GM18870 (cell line): ENCODE results near the gene DIAPH3.
"Not testable (repeated sequence)": the region's sequence is repeated elsewhere in the genome, so short reads cannot be mapped to it uniquely, and the experiment has no call there.

Experiments
- ATAC-seq: cut with Tn5 transposase; IDR thresholded peaks from one replicate; pipeline ENCODE4 v1.9.1; 2021; ENCODE audit warnings: moderate library complexity; ENCODE audit not compliant: unreplicated experiment

DIAPH3 gene, protein sequence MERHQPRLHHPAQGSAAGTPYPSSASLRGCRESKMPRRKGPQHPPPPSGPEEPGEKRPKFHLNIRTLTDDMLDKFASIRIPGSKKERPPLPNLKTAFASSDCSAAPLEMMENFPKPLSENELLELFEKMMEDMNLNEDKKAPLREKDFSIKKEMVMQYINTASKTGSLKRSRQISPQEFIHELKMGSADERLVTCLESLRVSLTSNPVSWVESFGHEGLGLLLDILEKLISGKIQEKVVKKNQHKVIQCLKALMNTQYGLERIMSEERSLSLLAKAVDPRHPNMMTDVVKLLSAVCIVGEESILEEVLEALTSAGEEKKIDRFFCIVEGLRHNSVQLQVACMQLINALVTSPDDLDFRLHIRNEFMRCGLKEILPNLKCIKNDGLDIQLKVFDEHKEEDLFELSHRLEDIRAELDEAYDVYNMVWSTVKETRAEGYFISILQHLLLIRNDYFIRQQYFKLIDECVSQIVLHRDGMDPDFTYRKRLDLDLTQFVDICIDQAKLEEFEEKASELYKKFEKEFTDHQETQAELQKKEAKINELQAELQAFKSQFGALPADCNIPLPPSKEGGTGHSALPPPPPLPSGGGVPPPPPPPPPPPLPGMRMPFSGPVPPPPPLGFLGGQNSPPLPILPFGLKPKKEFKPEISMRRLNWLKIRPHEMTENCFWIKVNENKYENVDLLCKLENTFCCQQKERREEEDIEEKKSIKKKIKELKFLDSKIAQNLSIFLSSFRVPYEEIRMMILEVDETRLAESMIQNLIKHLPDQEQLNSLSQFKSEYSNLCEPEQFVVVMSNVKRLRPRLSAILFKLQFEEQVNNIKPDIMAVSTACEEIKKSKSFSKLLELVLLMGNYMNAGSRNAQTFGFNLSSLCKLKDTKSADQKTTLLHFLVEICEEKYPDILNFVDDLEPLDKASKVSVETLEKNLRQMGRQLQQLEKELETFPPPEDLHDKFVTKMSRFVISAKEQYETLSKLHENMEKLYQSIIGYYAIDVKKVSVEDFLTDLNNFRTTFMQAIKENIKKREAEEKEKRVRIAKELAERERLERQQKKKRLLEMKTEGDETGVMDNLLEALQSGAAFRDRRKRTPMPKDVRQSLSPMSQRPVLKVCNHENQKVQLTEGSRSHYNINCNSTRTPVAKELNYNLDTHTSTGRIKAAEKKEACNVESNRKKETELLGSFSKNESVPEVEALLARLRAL

DNA sequence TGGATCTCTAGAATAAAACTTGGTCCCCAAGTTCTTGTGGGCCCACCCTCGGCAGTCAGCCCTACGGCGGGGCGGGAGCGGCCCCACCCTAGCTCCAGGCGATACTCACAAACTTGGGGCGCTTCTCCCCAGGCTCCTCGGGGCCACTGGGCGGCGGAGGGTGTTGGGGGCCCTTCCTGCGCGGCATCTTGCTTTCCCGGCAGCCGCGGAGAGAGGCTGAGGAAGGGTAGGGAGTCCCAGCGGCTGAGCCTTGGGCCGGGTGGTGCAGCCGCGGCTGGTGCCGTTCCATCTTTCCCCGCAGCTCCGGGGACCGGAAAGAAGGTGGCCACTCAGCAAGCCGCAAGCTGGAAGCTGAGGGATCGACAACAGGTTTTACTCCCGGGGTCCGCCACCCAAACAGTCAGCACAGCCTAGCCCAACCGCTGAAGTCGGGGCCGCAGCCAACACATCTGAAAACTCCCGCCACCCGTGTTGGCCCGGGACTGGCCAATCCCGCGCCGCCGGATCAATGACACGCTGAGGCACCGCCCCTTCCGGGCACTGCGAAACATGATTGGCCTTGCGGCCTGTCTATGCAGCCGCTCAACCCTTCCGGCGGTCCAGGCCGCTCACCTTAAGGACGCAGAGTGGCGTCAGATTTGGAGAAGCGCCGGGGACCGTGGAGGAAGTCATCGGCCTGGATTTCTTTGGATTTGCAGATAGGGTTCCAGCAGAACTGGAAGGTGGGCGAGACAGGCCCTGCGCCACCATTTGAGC lies at the start of gene DIAPH3:
TSS of gene DIAPH3 (minus strand) at position 451 of the 756 bp plus-strand sequence. CDS start at position 289, 162 bp downstream.
- ATAC-seq, result peak; percentile 97

DNA sequence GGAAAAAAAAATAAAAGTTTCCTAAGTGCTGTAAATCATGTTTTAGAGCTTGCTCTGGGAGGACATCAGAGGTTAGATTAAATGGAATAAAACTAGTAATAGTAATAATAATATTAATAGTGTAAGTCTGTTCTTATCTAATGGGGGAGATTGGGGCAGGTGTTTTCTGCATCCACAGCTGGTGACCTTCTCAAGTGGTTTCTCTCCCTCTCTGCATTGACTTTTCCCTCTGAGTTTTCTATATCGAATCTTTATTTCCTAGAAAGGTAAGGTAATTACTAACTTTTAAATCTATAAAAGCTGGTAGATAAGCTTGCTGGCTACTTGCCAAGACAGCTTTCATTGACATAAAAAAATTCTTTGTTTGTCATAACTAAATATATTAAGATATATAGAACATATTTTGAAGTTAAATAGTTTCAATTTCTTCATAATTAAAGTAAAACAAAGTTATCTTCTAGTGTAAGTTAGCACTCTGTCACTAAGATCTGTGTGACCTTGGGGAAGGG lies 49.6 kb upstream of the DIAPH3 start:
- ATAC-seq, result no peak

DNA sequence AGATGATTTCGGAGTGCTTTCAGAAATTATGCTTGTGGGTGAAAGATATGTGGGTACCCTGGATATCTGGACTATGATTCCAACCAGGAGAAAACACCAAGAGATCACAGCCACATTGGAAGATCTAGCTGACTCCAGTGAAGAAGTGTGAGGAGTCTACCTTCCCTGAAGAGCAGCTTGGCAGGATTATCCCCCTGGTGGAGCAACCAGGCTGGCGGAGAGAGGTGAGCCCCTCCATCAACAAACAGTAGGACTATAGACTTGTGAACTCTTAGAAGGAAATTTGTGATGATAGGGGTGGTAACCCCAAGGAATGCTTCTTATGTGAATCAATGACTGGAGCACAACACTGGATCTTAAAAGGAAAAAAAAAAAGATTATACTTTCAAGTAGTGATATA lies 47.8 kb upstream of the DIAPH3 start:
- no peak for ATAC-seq

DNA sequence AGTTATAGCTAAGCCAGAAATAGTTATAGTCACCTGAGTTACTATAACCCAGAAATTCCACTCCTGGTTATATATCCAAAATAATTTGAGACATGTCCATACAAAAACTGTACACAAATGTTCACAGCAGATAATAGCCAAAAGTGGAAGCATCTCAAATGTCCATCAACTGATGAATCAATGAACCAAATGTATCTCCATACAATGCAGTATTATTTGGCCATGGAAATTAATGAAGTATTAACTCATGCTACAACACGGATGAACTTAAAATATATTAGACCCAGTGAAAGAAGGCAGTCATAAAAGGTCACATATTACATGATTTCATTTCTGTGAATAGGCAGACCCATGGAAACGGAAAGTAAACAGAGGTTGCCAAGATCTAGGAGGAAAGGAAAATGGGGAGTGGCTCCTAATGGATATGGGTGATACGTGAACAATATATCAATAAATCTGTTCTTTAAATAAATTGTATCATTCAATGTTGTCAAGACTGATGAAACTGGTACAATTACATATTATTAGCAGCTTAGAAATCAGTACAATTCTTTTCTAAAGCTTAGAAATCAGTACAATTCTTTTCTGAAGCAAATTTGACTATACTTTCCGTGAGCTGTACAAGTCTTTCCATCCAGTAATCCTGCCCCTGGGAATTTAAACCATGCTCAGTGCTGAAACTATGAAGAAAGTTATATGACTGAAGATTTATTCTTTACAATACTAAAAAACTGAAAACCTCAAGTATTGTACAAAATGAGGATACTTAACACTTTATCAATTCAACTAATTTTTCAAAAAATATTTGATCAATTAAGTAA lies 47.0 kb upstream of the DIAPH3 start:
- ATAC-seq, result no peak

DNA sequence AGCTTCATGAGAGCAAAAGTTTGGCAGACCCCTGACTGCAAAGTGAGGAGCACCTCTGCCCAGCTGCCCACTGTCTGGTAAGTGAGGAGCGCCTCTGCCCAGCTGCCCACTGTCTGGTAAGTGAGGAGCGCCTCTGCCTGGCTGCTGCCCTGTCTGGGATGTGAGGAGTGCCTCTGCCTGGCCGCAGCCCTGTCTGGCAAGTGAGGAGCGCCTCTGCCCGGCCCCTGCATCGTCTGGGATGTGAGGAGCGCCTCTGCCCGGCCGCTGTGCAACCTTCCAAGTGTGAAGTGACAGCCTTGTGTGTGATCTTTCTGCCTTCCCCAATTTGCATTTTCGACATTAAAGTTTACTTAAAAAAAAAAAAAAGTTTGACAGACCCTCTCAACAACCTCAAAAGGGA lies 41.8 kb upstream of the DIAPH3 start:
- ATAC-seq, result not testable (repeated sequence)

DNA sequence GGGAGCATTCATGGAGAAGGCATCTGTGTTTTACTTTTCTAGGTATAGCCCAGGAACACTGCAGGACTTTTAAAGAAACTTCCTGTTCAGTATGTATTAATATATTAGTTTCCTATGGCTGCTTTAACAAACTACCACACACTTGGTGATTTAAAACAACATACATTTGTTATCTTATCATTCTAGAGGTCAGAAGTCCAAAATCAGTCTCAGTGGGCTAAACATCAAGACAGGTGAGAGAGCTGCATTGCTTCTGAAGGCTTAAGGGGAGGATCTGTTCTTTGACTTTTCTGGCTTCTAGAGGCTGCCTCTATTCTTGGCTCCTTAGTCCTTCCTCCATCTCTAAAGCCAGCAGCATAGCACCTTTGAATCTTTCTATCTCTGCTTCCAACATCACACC lies 37.6 kb upstream of the DIAPH3 start:
- no peak for ATAC-seq

DNA sequence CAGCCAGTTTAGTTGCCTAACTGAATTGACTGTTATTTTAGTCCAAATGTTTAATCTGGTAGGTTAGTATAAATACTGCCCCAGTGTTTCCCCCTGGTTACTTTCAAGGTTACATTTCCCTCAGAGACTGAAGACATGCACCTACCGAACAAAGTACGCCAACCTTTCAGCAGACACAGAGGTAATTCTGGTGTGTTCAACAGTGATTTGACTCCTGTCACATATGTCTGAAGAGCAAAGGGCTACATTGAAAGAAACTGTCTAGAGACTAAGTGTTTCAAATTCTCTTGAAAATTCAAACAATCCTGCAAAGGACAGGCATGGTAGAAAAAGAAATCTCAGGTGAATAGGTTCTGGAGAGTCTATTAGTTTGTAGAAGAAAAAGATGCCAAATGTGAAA lies 32.2 kb upstream of the DIAPH3 start:
- ATAC-seq, result not testable (repeated sequence)

DNA sequence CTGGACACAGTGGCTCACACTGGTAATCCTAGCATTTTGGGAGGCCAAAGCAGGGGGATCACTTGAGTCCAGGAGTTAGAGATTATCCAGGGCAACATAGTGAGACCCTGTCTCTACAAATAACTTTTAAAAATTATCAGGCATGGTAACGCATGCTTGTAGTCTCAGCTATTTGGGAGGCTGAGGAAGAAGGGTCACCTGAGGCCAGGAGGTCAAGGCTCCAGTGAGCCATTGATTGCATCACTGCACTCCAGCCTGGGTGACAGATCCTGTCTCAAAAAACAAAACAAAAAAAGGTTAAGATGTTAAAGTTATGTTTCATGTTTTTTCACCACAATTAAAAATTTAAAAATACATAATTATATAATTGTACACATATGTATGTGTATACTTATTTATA lies 19.2 kb upstream of the DIAPH3 start:
- no peak for ATAC-seq

DNA sequence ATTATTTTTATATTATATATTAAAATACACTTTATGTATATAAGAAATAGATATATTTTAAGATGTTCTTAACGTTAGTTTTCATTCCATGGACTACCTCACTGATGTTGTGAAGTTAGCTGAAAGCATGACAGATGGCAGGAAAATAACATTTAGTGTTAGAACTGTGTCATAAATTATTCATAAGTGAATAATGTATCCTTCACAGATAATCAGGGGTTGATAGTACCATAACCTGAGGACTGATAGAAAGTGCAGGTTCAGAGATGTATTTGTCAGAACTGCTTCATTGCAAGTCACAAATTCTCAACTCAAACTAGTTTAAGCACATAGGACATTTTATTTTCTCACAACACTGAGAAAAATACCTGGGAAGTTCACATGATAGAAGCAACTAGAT lies 14.6 kb upstream of the DIAPH3 start:
- ATAC-seq, result no peak

DNA sequence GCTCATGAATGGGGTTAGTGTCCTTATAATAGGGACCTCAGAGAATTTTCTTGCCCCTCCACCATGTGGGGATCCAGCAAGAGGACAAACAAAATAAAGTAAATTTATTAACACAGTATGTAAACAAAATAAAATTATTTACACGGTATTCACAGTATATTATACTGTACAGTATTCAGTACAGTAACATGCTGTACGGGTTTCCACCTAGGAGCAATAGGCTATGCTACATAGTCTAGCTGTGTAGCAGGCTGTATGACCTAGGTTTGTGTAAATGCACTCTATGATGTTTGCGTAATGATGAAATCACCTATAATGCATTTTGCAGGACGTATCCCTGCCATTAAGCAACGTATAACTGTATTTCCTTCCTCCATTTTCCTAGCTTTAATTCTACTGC lies 11.8 kb upstream of the DIAPH3 start:
- no peak for ATAC-seq

DNA sequence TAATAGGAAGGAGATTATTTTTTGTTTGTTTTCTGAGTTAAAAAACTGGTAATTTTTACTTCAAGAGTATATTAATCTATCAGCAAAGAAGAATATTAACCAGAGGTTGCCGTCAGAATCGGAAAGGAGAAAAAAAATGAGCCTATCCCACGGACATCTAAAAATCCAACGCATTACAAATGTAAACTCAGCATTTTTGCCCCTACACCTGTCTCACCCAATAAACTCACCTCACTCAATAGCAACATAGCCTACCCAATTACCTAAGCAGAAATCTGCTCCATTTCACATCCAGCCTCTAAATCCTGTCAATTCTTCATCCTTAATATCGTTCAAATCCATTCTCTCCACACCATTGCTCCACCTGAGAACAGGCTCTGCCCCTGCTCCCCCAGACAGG lies 10.4 kb upstream of the DIAPH3 start:
- no peak for ATAC-seq

DNA sequence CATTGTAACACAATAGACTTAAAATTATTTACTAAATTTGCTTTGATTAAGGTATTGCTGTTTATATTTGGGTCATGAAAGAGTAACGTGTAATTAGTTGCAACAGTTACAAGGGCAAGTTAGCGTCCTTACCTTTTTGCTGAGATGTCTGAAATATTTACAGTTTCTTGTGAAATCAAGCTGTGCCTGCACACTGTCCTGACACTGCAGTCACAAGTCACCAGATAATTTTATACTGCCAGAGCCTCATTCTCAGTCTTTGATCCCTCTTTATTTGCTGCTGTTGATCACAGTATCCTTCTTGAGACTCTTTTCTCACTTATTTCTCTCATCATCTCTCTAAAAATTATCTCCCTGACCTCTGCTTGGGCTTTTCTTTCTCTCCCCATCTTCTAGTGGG lies 8.4 kb upstream of the DIAPH3 start:
- no peak for ATAC-seq

DNA sequence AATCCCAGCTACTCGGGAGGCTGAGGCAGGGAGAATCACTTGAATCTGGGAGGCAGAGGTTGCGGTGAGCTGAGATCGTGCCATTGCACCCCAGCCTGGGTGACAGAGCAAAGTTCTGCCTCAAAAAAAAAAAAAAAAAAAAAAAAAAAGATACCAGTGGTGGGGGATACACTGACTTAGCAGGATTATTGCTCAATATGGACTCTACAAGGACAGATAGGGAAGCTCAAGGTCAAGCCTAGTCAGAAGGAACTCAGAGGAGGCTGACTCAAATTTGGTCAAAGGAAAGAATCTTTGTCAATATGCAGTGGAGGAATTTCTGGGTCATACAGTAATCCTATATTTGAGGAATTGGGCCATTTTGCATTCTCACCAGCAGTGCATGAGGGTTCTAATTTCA lies 6.7 kb upstream of the DIAPH3 start:
- no peak for ATAC-seq

DNA sequence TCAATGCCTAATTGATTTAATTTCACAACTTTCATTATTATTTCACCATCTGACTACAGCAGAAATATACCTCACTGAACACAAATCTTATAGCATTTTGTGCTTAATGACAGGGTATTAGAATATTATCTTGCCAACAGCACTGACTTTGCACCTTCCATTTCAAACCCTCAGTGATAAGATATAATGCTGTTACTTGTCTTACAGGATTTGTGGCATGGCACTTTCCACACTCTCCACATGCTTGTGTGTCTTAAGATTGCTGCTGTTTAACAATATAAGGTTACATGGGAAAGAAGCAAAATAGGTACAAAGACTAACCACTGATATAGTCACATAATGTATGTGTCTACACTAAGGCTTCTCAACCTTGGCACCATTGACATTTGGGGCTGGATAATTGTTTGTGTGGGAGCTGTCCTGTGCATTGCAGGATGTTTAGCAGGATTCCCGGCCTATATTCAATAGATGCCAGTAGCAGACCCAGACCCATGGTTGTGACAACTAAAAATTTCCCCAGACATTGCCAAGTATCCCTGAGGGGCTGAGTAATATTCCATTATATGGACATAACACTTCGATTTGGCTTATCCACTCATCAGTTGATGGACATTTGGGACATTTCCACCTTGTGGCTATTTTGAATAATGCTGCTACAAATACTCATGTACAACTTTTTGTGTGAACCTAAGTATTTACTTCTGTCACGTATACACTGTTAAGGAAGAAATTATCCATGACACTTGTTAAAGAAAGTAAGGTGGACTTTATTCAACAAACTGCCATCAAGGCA lies 5.7 kb upstream of the DIAPH3 start:
- no peak for ATAC-seq

DNA sequence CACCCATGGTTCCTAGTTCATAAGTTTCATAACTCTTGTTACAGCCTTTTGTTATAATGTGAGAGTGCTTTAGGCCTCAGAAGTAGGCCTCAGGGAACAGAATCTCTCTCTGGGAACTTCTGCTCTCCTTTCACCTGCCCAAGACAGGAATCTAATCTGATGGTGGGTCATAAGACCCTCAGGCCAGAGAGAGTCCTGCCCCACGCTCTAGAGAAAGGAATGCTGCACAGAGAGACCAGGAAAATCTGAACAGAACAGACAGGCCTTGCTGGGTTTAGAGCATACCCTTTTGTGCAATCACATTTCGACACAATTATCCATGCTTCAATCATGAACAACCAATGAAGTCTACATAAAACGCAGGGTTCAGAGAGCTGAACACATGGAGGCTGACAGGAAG lies 3.4 kb upstream of the DIAPH3 start:
- no peak for ATAC-seq

DNA sequence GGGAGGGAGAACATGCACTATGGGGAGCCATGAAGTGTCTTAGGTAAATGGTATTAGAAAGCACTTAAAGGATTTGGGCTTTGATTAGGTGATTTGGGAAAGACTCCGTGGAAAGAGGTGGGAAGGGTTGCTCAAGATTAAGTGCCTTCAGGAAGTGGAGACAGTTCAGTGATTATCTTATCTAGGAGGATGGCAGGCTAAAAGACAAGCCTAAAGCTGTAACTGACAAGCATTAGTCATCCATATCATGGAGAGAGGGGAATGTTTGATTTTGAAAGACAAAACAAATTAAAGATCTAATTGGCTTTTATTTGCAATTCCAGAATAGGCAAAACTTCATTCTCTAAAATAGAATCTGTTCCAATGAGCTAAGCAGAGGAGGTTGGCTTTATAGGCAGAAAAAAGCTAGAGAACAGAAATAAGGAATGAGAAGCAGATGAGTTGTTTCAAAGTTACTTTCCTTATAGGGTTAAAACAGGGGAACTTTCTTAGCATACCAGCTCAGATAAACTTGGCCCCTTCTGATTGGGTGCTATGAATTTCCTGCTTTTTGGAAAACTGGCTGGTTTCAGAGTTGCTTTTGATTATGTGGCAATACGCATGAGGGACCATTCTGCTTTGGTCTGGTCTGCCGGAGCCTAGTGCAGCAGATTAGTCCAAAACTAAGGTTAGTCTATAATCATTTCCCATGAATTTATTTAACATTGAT lies 1.8 kb upstream of the DIAPH3 start:
- no peak for ATAC-seq

DNA sequence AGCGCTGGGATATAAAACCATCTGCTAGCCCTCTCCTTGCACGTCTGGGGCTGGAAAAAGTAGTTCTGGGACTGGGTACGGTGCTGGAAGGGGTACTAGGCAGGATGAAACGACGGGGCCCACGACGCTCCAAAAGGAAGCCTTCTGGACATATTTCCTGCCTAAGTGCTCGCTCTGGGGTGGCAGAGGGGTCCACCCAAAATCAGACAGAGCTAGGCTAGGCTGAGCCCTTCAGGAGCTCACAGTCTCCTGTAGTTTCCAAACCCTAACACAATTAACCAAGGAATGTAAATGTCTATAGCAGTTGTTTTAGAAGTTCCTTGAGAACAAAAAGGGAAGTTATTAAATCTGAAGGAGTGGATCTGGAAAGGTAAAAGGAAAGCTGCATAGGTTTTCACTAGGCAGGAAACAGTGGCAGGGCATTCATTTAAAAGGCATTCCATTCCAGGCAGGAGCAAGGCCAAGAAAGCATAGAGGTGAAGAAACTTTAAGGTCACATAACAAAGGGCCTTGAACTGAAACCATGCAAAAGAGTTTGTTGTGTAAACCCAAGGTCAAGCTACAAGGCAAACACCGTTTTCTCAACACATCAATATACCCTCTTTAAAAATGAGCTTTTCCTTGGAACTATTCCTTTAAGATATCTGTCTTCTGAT lies 634 bp upstream of the DIAPH3 start:
- peak; percentile 5 for ATAC-seq

DNA sequence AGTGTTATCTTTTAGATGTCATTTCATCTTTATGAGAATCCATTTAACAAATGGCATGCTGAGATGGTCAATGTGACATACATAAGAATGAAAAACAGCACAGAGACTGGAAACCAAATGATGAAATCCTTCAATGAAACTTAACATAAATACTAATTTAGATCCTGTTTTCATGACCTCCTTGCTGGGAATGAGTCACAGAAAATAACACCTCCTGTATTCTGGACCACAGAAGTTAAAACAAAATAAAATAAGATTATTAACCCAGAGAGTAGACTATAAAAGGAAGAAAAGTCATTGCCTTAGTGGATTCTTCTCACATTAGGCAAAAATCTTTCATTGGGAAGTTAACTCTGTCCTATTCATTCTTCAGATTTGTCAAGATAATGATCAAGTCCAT lies 1.6 kb downstream of the DIAPH3 start:
- peak; percentile 17 for ATAC-seq
